Measurements from ENCODE around the gene EARS2.
"Not testable (repeated sequence)": the region's sequence is repeated elsewhere in the genome, so short reads cannot be mapped to it uniquely, and the experiment has no call there.

The EARS2 gene

DNA sequence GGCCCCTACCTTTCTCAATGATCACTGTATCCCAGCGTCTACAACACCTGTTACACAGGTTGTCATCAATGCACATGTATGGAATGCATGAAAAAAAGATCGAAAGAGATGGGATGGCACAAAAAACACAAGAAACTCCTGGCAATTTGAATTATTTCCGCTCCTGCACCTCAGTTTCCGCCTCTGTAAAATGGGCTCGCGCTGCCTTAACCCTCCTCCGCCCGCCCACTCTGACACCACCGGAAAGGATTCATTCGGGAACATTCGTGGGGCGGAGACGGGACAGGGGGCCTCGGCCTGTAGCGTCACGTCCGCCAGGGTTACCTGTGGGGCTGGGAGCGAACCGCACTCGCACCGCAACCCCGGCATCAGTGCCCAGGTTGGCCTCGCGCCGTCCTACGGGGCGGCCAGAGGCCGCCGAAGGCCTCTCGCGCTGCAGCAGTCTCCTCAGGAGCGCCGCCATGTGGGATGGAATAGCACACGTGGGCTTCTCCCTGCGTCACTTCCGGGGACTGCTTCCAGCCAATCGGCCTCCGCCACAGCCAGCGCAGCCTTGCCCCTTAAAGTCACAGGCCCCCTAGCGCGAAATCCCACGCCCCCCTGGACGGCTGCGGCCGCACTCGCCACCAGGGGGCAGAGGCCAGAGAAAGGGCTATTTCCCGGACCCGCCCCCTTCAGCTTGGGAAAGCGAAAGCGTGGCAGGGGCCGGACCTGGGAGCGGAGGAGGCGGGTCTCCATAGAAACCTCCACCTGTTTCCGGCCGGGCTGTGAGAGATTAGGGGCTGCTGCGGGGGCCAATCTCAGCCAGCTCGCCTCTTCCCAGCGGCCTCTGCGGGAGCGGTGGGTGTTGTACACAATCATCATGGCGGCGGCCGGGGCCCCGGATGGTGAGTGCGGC lies at the start of gene EARS2, which contains the start of gene UBFD1:
TSS of gene EARS2 (minus strand) at position 470 of the 898 bp plus-strand sequence. CDS start at position 463, 7 bp downstream.
TSS of gene UBFD1 (plus strand) at position 847 of the 898 bp plus-strand sequence. CDS start at position 863, 16 bp downstream.
- peak; percentile 97 for DNase-seq (ENCODE audit: low spot score)

DNA sequence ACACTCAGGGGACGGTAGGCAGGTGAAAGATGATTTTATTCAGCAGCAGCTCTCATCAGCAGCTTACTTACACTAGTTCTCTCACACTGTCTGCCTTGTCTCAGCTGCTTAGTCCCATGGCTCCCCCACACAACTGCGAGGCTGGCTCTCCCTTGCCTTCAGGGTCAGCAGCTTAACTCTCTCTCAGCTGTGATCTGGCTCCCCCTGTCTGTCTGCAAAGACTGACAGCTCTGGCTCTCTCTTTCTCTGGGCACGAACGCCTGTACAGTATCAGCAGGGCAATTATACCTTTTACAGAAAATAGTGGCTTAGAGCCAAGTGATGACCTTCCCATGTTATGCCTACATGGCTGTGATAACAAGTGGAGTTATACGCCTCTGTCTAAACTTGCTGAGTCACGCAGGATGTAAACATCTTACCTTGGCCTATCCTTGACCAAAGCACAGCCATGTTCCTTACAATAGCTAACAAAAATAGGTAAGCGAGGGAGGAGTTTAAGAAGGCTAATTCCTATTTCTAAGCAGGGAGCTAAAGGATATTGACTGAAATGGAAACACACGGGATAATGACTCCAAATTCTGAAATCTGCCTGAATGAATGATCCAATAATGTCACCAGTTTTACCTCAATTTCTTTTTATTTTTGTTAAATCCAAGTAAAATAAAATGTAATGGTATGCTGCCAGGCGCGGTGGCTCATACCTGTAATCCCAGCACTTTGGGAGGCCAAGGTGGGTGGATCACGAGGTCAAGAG lies 40.0 kb upstream of the EARS2 start:
- peak; percentile 21 for DNase-seq (ENCODE audit: low spot score)

DNA sequence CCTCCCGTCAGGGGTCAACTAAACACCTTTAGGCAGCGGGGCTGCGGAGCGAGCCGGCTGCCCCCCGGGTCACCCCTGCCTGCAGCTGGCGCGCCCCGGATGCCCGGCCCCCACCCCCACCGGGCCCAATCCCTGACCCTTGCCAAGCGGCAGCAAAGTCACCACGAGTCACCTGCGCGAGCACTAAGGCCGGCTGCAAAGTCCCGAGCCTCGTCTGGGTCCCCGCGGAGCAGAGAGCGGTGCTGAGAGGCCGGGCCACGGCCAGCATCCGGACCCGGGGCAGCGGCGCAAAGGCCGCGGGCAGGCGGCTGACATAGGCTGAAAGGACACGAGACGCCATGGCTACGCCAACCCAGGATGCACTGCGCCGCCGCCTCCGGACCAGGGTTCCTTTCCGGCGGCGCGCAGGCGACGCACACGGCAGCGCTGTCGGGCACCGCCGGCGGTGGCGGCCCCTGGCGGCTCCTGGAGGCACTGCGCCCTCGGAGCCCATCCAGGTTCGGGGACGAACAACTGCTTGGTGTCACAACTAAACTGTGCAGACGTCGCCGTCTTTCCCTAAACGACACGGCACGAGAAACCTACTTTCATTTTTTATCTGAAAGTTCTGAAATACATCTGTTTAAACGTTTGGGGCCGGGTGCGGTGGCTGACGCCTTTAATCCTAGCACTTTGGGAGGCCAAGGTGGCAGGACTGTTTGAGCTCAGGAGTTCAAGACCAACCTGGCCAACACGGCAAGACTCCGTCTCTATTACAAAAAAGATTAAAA lies 39.0 kb upstream of the EARS2 start, which contains the start of gene NDUFAB1:
TSS of gene NDUFAB1 (minus strand) at position 366 of the 770 bp plus-strand sequence. CDS start at position 340, 26 bp downstream.
- DNase-seq (ENCODE audit: low spot score), result peak; percentile 91

DNA sequence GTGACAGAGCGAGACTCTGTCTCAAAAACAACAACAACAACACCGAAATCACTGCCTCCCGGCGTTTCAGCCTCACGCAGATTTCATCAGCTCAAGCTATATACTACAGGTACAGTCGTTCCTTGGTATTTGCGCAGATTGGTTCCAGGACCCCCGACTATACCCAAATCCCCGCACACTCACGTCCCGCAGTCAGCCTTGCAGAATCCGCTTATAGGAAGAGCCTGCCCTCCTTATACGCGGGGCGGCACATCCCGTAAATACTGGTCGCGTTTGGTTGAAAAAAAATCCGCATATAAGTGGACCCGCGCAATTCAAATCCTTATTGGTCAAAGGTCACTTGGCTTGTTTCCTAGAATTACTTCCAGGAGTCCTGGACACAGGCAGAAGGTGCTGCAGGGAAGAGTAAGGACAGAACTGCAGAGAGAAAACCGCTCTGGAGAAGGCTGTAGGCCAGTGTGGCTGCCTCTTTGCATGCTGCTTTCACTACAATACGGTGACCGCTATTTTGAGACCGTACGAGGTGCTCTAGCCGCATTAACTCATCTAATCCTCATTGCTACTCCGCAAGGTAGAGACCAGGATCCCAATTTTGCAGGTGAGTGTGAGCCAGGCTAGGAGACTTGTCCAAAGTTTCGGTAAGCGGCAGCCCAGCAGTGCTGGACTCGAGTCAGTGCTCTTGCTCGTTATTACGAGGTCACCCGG lies 38.2 kb upstream of the EARS2 start:
- peak; percentile 12 for DNase-seq (ENCODE audit: low spot score)

DNA sequence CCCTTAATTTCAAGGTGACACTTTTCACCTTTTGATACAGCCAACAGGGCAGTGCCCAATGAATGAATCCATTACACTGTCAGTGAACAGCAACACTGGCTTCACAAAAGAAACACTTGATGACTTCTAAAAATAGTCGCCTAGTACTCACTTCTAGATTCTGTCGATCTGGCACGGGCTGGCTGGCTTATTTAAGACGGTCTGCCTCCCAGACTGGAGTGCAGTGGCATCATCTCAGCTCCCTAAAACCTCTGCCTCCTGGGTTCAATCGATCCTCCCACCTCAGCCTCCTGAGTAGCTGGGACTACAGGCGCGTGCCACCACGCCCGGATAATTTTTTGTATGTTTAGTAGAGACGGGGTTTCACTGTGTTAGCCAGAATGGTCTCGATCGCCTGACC lies 37.0 kb upstream of the EARS2 start:
- DNase-seq (ENCODE audit: low spot score), result no peak

DNA sequence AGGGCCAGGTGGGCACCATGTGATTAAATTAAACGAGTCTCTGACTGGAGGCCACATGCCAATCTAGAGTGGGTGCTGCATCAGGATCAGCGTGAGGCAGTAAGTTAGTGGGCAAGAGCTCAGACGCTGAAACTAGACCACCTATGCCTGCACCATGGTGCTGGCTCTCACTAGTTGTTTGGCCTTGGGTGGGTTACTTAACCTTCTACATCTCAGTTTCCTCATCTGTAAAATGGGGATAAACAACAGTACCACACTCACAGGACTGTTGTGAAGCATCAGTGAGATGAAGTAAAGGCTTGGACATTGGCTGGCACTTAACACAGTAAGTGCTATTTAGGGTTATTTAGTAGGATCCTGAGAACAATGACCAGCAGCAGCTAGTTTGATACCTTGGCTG lies 33.0 kb upstream of the EARS2 start:
- no peak for DNase-seq (ENCODE audit: low spot score)

DNA sequence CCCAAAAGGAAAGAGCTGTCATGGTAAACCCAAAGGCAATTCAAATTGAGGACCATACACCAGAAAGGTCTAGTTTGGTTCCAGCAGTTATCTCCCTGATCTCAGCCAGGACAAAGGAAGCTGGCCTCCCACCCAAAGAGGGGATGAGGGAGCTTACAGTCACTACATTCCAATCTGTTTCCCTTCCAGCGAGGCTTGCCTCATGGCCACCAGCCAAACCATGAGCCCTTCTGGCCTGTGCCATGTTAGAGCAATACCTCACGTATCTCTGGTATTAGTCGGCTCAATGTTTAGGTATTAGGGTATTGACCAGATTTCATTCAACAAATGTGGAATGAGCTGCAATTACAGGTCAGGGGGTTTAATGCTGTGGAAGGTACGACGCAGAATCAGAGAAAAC lies 30.6 kb upstream of the EARS2 start:
- DNase-seq (ENCODE audit: low spot score), result no peak

DNA sequence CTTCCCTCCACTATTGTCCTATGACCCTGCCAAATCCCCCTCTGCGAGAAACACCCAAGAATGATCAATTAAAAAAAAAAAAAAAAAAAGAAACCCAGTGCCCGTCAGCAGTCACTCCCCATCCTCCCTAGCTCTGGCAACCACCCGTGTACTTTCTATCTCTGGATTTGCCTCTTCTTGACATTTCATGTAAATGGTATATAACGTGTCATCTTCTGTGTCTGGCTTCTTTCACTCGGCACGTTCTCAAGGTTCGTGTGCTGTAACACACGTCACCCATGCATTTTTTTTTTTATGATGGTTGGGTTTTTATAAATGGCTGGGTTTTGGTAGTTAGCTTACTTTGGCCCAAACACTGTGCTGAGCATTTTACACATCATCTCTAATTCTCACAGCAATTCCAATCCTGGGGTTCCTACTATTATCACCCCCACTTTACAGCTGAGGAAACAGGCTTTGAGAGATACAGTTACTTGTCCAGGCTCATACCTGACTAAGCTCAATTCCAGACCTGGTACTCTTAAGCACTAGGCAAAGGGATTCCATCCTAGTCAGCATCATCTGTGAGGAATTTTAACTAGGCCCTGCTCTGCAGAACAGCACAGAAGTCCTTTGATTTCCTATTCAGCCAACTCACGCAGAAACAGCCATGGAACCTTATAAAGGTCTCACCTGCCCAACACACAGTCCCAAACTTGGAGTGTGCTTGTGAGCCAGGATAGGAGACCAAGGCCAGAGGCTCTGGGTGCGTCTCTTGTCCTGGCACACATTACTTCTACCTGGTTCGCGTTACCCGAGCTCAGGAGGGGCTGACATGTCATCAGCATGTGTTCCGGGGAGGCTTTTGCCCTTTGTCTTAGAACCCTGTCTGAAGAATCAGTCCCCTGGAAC lies 27.3 kb upstream of the EARS2 start:
- no peak for DNase-seq (ENCODE audit: low spot score)

DNA sequence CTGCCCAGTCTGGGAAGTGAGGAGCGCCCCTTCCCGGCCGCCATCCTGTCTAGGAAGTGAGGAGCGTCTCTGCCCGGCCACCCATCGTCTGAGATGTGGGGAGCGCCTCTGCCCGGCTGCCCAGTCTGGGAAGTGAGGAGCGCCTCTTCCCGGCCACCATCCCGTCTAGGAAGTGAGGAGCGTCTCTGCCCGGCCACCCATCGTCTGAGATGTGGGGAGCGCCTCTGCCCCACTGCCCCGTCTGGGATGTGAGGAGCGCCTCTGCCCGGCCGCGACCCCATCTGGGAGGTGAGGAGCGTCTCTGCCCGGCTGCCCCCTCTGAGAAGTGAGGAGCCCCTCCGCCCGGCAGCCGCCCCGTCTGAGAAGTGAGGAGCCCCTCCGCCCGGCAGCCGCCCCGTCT lies 26.1 kb upstream of the EARS2 start:
- DNase-seq (ENCODE audit: low spot score), result not testable (repeated sequence)

DNA sequence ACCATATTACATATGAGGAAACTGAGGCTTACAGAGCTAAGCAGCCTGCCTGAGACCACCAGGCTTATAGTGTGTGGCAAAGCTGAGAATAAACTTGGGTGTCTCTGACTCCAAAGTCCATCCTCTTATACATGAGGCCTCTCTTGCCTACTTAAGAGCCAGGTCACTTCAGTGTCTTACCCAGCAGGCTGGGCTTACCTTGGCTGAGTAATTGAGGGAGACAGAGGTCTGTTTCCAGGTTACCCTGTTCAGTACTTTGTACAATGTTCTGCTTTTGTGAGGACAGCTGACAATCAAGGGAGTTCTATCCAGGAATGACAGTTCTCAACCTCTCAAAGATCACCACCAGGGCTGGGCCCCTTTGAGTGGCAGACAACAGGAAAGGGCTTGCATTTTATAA lies 24.6 kb upstream of the EARS2 start:
- no peak for DNase-seq (ENCODE audit: low spot score)

DNA sequence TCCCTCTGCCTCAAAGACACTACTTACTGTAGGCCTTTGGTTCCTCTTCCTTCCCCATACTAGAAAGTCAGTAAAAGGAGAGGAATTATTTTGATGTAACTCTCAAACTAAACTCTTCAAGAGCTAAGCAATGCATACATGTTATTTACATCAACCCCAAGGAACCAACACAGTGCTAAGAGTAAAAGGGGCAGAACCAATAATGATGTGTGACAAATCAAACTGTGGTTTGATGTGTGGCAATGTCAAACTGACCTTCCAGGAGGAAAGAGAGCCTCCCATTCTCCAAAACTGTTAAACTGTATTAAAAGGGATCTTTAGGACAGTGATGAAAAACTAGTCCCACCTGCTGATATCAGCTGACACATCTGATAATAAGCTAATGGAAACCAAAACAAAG lies 23.2 kb upstream of the EARS2 start:
- no peak for DNase-seq (ENCODE audit: low spot score)

DNA sequence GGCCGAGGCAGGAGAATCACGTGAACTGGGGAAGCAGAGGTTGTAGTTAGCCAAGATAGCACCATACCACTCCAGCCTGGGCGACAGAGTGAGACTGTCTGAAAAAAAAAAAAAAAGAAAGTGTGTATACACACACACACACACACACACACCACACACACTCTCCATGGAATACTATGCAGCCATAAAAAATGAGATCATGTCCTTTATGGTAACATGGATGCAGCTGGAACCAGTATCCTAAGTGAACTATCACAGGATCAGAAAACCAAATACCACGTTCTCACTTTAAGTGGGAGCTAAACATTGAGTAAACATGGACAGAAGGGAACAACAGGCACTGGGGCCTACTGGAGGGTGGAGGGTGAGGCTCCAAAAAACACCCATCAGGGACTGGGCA lies 22.2 kb upstream of the EARS2 start:
- no peak for DNase-seq (ENCODE audit: low spot score)

DNA sequence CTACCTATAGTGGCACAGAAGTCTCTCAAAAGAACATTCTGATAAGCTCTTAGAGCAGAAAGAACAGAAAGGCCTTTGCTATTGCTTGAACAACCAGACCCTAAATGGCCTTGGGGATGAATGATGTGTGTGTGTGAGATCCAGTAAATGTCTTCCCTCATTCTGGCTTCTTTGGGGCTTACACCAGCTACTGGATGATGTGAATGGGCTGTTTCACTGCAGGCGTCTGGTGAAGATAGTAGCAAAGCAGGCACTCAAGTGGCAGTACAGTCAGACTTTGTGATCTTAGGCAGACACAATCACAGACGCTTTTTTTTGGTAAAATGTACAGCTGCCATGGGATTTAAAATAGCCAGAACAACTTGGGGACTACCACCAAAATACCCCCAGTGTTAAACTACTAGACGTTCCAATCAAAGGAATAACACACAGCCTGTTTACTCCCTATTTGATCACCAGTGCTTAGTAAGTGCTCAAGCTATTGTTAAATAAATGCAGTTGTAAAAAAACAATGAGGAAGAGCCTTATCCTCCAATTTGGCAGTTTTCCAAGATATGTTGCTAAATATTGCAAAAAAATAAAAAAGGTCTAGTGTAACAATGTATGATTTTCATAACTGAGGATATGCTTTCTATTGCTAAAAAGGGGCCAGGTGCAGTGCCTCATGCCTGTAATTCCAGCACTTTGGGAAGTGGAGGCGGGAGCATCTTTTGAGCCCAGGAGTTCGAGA lies 21.1 kb upstream of the EARS2 start:
- peak; percentile 56 for DNase-seq (ENCODE audit: low spot score)

DNA sequence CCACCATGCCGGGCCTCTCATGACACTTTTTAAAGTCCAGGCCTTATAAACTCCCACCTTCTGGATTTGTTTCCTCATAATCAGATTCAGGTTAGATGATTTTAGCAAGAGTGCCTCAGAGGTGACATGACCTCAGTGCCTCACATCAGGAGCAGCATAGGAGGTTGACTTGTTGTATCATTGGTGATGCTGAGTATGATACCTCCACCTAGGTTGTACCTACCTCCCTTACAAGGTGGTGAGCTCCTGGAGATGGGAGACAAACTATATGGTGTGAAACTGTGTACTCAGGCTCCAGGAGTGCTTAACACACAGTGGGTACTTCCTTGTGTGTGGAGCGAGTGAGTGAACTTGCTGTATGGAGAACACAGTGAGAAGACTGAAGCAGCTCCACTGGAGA lies 20.3 kb upstream of the EARS2 start:
- DNase-seq (ENCODE audit: low spot score), result no peak

DNA sequence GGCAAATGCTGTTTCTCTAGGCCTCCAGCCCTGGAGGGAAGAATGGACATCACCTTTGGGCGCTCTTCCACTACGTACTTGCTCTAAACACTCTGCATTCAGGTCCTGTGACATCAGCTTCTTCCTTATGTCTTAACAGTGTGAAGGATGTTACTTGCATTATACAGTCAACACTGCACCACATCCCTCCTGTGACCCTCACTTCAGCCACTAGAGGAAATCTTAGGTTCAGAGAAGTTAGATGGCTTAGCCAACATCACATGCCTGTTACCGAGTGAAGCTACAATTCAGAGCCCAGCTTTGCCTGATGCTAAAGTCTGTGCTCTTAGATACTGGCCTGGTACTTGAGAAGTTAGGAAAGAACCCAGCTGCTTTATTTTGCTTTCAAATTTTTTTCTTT lies 18.7 kb upstream of the EARS2 start:
- DNase-seq (ENCODE audit: low spot score), result no peak

DNA sequence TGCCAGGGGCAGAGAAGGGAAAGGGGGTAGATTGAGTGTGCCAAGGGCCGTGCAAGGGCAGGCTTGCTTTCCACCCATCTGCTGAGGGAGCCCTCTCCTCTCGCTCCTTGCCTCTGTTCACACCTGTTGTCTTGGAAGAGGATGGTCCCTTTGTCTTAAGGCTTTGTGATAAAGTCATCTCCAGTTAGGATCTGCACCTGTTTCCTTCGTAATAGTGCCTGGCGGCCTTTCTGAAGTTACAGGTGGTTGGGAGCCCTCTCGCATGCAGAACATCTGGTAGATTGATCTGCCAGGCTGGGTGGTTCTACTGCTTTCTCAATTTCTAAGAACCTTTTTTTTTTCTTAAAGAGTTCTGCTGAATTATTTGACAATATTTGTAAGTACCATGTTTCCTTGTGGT lies 16.7 kb upstream of the EARS2 start:
- DNase-seq (ENCODE audit: low spot score), result no peak

DNA sequence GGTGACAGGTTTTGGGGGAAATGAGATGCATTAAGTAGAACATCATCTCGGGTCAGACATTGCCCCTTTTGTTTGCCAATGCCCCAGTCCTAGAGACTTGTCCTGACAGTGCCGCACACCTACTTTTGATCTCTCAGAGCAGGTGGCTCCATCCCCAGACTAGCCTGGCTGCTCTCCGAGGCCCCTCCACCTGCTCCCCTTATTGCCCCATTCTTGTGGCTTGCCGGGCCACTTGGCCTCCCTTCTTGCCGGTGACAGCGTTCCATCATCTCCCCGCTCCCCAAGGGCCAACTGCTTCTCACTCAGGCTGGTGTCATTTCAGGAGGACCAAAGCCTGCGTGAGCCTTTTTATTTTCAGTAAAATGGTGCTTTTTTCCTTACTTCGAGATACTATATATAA lies 15.2 kb upstream of the EARS2 start:
- no peak for DNase-seq (ENCODE audit: low spot score)

DNA sequence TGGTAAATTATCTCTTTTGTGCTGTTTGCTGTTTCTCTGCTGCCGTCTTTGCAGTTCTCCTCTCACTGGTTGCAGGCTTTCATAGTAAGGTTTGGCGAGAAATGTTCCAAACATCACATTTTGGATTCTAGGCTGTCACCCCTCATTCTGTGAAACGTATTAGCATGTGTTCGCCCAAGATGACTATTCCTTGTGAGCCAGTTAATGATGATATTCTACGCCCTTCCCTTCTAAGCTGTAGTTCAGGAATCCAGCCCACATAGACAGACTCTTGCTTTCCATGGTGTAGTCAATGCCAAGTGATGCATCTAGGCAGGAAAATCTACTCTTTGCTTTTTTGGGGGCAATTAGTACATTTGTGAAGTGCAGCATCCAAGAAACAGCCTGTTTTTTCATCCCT lies 14.7 kb upstream of the EARS2 start:
- no peak for DNase-seq (ENCODE audit: low spot score)

DNA sequence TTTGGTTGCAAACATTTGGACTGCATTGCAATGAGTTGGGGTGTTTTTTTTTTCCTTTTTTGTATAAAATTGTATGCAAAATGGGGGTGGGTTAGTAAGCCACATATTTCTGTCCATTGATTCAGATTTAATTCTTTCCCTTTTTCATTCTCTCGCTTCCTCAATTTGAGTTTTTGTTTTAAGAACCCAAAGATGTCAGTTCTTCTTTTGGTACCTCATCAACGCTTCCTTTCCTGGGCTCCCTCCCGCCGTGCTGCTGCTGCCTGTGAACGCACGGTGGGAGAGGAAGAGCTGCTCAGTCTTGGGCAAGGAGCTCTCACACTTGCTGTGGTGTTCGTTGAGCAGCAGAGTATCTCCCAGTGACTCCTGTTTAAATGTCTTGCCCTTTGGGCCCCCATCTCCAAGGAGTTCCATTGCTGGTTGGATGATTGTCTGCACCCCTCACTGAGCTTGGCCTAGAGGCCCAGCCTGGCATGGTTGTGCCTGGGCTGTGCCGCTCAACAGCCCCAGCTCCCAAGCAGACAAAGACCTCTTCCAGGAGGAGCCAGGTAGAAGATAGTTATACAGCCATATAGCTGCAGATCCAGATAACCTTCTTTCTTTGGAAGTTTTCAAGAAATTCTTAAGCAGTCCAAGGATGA lies 14.0 kb upstream of the EARS2 start:
- no peak for DNase-seq (ENCODE audit: low spot score)
